PC-9 (cell line): Measurements from ENCODE around the gene ZNF148.

Experiments
- EZH2 ChIP-seq: fragments of 200-600 bp; sonication (generic); IDR thresholded peaks from 2 replicates; pipeline ENCODE4 v1.8.0; 2017; ENCODE audit warnings: antibody characterized with exemption, low read depth
- TF ChIP-seq, protein P1 (sequence below): fragments of 200-600 bp; sonication (generic); conservative IDR thresholded peaks from 2 replicates; pipeline ENCODE4 v1.6.1; 2017; ENCODE audit warnings: mixed run types, antibody characterized with exemption, mild to moderate bottlenecking, moderate library complexity

DNA sequence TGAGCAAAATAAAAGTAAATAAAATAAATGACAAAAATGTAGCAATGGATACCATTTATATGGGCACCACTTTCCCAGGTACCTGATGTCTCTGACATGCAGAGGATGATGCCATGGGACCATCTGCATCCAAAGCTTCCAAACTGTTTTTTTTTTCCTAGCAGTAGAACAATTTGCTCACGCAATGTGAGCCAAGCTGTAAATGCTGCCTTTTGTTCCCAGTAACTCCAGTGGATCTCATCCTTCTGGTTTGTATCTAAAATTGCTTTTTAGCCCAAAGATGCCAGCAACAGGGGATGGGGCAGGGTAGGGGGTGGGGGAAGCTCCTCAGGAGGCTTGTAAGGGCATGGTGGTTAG lies 195.3 kb downstream of the ZNF148 start:
- TF ChIP-seq, protein P1, sequence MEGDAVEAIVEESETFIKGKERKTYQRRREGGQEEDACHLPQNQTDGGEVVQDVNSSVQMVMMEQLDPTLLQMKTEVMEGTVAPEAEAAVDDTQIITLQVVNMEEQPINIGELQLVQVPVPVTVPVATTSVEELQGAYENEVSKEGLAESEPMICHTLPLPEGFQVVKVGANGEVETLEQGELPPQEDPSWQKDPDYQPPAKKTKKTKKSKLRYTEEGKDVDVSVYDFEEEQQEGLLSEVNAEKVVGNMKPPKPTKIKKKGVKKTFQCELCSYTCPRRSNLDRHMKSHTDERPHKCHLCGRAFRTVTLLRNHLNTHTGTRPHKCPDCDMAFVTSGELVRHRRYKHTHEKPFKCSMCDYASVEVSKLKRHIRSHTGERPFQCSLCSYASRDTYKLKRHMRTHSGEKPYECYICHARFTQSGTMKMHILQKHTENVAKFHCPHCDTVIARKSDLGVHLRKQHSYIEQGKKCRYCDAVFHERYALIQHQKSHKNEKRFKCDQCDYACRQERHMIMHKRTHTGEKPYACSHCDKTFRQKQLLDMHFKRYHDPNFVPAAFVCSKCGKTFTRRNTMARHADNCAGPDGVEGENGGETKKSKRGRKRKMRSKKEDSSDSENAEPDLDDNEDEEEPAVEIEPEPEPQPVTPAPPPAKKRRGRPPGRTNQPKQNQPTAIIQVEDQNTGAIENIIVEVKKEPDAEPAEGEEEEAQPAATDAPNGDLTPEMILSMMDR = no peak
- no peak for TF ChIP-seq EZH2
